GM18520 (cell line): Measurements from ENCODE around the gene FAM111B.

ENCODE experiments used
- ATAC-seq: cut with Tn5 transposase; IDR thresholded peaks from one replicate; pipeline ENCODE4 v1.9.1; 2021; ENCODE audit not compliant: unreplicated experiment

FAM111B gene

DNA sequence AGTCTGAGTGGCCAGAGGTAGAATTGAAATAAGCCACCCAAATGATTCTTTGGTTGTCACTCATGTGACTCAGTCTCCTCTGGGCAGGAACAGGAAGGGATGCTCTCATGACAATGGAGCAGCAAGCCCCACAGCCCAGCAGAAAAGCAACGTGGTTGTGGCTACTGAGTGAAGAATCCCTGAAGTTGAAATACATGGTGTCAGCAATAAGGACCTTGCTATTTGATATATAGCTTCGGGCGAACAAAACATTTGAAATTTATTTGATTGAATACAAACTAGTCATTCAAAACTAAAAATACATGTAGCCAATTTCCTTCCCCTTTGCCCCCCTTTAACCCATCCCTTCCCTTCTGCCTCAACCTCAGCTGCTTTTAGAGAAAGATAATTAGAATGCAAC lies 50.4 kb downstream of the FAM111B start:
- no peak for ATAC-seq

GRCh38 chr11:59158206-59159068 lies 51.4 kb downstream of the FAM111B start:
- peak; percentile 85 for ATAC-seq

DNA sequence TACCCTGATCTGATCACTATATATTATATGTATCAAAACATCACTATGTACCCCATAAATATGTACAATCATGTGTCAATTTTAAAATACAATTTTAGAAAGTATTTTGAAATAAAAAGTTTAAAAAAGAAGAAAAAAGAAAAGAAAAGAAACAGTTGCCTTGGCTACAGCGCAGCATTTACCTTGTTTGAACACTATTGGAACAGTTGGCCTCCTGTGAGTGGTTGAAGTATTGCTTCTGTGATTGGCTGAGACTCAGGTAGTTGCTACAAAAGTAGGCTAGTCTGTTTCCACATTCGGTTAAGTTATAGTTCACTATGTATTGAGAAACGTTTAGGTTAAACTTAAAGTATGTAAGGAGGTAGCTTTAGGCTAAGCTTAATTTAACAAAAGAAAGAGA lies 57.0 kb downstream of the FAM111B start:
- ATAC-seq: no peak

DNA sequence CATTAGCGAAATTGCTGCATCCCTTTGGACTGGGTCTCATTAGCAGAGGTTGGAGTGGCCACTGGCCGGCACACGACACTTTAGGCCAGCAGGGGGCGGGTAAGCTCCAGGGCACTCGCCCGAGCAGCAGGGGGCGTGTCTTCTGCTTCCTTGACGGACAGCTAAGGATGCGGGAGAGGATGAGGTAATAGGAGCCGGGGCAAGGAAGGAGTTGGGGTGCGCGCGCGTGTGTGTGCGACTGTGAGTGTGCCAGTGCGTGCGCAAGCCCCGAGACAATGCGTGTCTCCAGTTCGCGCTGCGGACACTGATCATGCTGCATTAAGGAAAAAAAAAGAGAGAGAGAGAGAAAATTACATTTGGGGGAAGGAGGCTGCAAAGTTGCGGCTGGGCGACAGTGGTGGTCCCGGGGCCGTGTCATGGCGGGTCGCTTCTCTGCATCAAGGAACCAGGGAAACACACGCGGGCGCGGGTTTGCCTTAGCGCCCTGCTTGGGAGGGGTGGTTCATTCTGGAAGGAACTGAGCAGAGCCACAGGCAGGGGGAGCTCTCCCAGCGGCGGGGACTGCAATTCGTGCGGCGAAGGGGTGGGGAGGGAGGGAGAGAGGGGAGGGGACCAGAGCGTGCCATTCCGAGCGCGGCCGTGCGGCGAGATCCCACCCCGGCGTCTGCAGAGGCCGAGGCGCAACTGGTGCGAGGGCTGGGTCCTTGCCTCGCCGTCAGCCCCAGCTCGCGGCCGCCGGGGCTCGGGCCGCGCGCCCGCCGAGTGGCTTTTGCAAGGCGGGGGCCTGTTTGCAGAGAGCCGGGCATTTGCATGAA lies 64.7 kb downstream of the FAM111B start, which contains the start of gene DTX4:
DTX4 (plus strand) TSS at position 625 of the 815 bp plus-strand sequence. CDS start 464 bp downstream, outside the sequence.
- ATAC-seq: peak; percentile 52

DNA sequence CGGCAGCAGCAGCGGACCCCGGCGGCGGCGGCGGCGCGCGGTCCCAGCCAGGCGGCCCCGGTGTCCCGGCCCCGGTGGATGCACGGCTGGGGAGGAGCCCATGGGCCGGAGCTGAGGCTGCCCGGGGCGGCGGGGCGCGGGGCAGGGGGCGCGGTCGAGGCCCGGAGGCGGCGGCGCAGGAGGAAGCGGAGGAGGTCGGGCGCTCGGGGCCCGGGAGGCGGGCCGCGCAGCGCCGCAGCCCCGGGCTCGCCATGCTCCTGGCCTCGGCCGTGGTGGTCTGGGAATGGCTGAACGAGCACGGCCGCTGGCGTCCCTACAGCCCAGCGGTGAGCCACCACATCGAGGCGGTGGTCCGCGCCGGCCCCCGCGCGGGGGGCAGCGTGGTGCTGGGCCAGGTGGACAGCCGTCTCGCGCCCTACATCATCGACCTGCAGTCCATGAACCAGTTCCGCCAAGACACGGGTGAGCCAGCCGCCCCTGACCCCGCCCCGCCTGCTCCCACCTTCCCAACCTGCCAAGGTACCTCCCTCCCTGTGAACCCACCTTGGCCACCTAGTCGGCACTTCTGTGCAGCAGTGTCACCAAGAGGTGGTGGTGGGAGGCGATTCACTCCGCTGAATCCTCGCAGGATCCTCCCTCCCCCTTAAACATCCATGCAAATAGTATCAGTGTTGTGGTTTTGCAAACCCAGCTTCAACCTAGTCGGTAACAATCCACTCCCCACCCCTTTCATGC lies 65.5 kb downstream of the FAM111B start:
- ATAC-seq: peak; percentile 9

GRCh38 chr11:59173080-59173963 lies 66.3 kb downstream of the FAM111B start:
- ATAC-seq: peak; percentile 1

DNA sequence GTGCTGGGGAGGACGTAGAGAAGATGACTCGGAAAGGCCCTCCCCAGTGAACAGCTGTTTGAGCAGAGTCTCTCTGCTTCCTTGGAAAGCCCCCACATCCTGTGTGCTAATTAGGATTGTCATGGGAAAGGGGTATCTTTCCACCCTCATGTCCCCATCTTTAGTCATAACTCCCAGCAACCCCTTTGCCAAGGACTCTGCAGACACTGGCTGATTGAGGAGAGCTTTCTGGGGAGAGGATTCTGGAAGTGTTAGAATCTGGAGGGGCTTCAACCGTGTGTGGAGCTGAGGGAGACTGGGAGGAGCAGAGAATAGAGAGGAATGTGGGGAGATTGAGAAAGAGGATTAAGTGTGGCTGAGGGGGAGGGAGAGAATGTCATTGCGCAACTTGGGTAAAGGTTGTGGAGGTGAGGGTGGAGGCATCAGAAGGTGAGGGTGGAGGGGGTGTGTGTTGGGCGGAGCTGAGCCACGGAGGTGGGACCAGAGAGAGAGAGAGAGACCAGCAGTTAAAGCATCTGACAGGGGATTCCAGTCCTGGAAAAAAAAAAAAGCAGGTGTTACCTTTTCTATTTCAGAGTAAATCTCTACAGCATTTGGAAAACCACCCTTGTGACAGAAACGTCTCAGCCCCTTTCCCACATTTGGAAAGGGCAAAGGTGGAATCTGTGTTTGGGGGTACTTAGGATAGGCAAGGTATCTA lies 67.1 kb downstream of the FAM111B start:
- ATAC-seq: no peak

DNA sequence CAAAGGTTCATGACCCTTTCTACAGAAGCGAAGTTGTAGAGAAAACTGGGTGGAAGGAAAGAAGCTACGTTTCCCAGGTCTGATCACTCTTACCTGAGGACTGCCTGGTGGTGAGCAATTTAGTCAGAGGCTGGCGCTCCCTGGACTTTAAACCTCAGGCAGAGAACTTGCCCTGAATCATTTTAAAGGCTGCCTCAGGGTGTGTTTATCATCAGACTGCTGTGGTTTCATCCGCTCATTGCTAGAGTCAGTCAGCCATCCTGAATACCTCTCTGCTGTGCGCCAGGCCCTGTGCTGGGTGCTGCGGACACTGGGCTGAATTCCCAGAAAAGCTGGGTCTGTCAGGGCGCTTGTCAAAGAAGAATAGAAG lies 67.6 kb downstream of the FAM111B start:
- ATAC-seq: no peak

- no peak for ATAC-seq
These were observed 68.1 kb downstream of the FAM111B start for GRCh38 chr11:59175091-59175501.

DNA sequence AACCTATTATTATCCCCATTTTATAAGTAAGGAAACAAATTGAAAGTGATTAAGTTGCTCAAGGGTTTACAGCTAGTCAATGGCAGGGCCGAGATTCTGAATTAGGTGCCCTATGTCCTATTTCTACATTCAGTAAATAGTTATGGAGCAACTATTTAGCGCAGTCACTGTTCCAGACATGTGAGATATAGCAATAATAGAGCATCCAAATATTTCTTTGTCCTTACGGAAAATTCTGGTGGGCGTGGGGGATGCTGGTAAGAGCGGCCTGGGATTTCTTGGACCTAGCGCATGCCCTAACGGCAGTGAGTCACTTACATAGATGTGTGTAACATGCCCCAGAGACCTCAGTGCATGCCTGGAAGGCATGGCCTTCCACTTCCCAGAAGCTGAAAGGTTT lies 69.3 kb downstream of the FAM111B start:
- ATAC-seq: no peak
